HEK293 (cell line): ENCODE data around the gene GRHL3.

Source experiments
- GLIS2 ChIP-seq: fragments of 450-650 bp; formaldehyde crosslinking; IDR thresholded peaks from 2 replicates; pipeline ENCODE4 v1.5.1; 2016; ENCODE audit warnings: missing biosample characterization, missing genetic modification characterization
- HOXA7 ChIP-seq: sonication (generic); formaldehyde crosslinking; IDR thresholded peaks from 2 replicates; pipeline ENCODE4 v1.8.1; 2022; ENCODE audit warnings: missing genetic modification reagents, borderline replicate concordance
- TSHZ1 ChIP-seq: fragments of 450-650 bp; formaldehyde crosslinking; IDR thresholded peaks from 2 replicates; pipeline ENCODE4 v1.5.1; 2016; ENCODE audit warnings: missing biosample characterization, missing genetic modification characterization, borderline replicate concordance
- YY1 ChIP-seq: fragments of 450-650 bp; formaldehyde crosslinking; IDR thresholded peaks from 2 replicates; pipeline ENCODE4 v1.5.1; 2018; ENCODE audit warnings: missing biosample characterization, missing genetic modification characterization
- ZNF155 ChIP-seq: fragments of 450-650 bp; formaldehyde crosslinking; IDR thresholded peaks from 2 replicates; pipeline ENCODE4 v1.5.1; 2016; ENCODE audit warnings: missing biosample characterization, missing genetic modification characterization
- ZNF169 ChIP-seq: fragments of 450-650 bp; formaldehyde crosslinking; IDR thresholded peaks from 2 replicates; pipeline ENCODE4 v1.5.1; 2016; ENCODE audit warnings: missing biosample characterization, missing genetic modification characterization
- ZNF174 ChIP-seq: fragments of 450-650 bp; formaldehyde crosslinking; IDR thresholded peaks from 2 replicates; pipeline ENCODE4 v1.5.0; 2017; ENCODE audit warnings: missing biosample characterization, mild to moderate bottlenecking, missing genetic modification characterization
- ZNF473 ChIP-seq: fragments of 450-650 bp; formaldehyde crosslinking; IDR thresholded peaks from 2 replicates; pipeline ENCODE4 v1.5.1; 2017; ENCODE audit warnings: missing biosample characterization, missing genetic modification characterization
- ZNF510 ChIP-seq: fragments of 450-650 bp; formaldehyde crosslinking; IDR thresholded peaks from 2 replicates; pipeline ENCODE4 v1.5.1; 2018; ENCODE audit warnings: mild to moderate bottlenecking, missing genetic modification characterization, missing biosample characterization; ENCODE audit not compliant: insufficient replicate concordance
- ZNF529 ChIP-seq: fragments of 450-650 bp; formaldehyde crosslinking; IDR thresholded peaks from 2 replicates; pipeline ENCODE4 v1.5.1; 2017; ENCODE audit warnings: missing genetic modification characterization, missing biosample characterization; ENCODE audit not compliant: insufficient replicate concordance
- ZNF549 ChIP-seq: fragments of 450-650 bp; IDR thresholded peaks from 2 replicates; pipeline ENCODE4 v1.5.1; 2018; ENCODE audit warnings: missing biosample characterization, missing genetic modification characterization, mild to moderate bottlenecking, inconsistent platforms, moderate library complexity
- ZNF747 ChIP-seq: fragments of 450-650 bp; formaldehyde crosslinking; IDR thresholded peaks from 2 replicates; pipeline ENCODE4 v1.5.1; 2016; ENCODE audit warnings: missing biosample characterization, missing genetic modification characterization
- ZNF785 ChIP-seq: fragments of 450-650 bp; formaldehyde crosslinking; IDR thresholded peaks from 2 replicates; pipeline ENCODE4 v1.5.1; 2016; ENCODE audit warnings: missing biosample characterization, missing genetic modification characterization
- ZSCAN5A ChIP-seq: fragments of 450-650 bp; formaldehyde crosslinking; IDR thresholded peaks from 2 replicates; pipeline ENCODE4 v1.5.1; 2016; ENCODE audit warnings: missing biosample characterization, missing genetic modification characterization
- ZXDB ChIP-seq: fragments of 450-650 bp; formaldehyde crosslinking; IDR thresholded peaks from 2 replicates; pipeline ENCODE4 v1.5.1; 2016; ENCODE audit warnings: missing biosample characterization, missing genetic modification characterization
- TF ChIP-seq, protein P1 (sequence below): fragments of 450-650 bp; formaldehyde crosslinking; IDR thresholded peaks from 2 replicates; pipeline ENCODE4 v1.5.1; 2017; ENCODE audit warnings: missing biosample characterization, missing genetic modification characterization
- TF ChIP-seq, protein P2 (sequence below): fragments of 450-650 bp; formaldehyde crosslinking; IDR thresholded peaks from 2 replicates; pipeline ENCODE4 v1.5.0; 2017; ENCODE audit warnings: missing biosample characterization, missing genetic modification characterization, borderline replicate concordance
- TF ChIP-seq, protein P3 (sequence below): fragments of 450-650 bp; formaldehyde crosslinking; IDR thresholded peaks from 2 replicates; pipeline ENCODE4 v1.5.1; 2016; ENCODE audit warnings: missing biosample characterization, missing genetic modification characterization
- TF ChIP-seq, protein P4 (sequence below): fragments of 450-650 bp; formaldehyde crosslinking; IDR thresholded peaks from 2 replicates; pipeline ENCODE4 v1.5.1; 2017; ENCODE audit warnings: missing biosample characterization, mild to moderate bottlenecking, missing genetic modification characterization, moderate library complexity
- TF ChIP-seq, protein P5 (sequence below): fragments of 450-650 bp; formaldehyde crosslinking; IDR thresholded peaks from 2 replicates; pipeline ENCODE4 v1.5.1; 2016; ENCODE audit warnings: missing biosample characterization, missing genetic modification characterization
- TF ChIP-seq, protein P6 (sequence below): fragments of 450-650 bp; formaldehyde crosslinking; IDR thresholded peaks from 2 replicates; pipeline ENCODE4 v1.5.1; 2016; ENCODE audit warnings: missing biosample characterization, missing genetic modification characterization

GRHL3 gene

GRCh38 chr1:24289937-24290595 lies 29.1 kb upstream of the GRHL3 start (continued):
- TF ChIP-seq, protein P1, sequence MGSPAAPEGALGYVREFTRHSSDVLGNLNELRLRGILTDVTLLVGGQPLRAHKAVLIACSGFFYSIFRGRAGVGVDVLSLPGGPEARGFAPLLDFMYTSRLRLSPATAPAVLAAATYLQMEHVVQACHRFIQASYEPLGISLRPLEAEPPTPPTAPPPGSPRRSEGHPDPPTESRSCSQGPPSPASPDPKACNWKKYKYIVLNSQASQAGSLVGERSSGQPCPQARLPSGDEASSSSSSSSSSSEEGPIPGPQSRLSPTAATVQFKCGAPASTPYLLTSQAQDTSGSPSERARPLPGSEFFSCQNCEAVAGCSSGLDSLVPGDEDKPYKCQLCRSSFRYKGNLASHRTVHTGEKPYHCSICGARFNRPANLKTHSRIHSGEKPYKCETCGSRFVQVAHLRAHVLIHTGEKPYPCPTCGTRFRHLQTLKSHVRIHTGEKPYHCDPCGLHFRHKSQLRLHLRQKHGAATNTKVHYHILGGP = no peak
- no peak for TF ChIP-seq ZNF174
- TF ChIP-seq ZNF549 (tag by site-specific recombination) = no peak
- TF ChIP-seq ZNF785 (tag by site-specific recombination) = no peak
- TF ChIP-seq ZNF155 (tag by site-specific recombination) = no peak
- TF ChIP-seq TSHZ1 (tag by site-specific recombination) = peak; percentile 72; the same call in 1 of the 2 replicates
- no peak for TF ChIP-seq ZNF529 (tag by site-specific recombination)
- TF ChIP-seq, protein P2, sequence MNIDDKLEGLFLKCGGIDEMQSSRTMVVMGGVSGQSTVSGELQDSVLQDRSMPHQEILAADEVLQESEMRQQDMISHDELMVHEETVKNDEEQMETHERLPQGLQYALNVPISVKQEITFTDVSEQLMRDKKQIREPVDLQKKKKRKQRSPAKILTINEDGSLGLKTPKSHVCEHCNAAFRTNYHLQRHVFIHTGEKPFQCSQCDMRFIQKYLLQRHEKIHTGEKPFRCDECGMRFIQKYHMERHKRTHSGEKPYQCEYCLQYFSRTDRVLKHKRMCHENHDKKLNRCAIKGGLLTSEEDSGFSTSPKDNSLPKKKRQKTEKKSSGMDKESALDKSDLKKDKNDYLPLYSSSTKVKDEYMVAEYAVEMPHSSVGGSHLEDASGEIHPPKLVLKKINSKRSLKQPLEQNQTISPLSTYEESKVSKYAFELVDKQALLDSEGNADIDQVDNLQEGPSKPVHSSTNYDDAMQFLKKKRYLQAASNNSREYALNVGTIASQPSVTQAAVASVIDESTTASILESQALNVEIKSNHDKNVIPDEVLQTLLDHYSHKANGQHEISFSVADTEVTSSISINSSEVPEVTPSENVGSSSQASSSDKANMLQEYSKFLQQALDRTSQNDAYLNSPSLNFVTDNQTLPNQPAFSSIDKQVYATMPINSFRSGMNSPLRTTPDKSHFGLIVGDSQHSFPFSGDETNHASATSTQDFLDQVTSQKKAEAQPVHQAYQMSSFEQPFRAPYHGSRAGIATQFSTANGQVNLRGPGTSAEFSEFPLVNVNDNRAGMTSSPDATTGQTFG = no peak
- TF ChIP-seq HOXA7 (CRISPR knock-in tag) = no peak
- TF ChIP-seq, protein P3, sequence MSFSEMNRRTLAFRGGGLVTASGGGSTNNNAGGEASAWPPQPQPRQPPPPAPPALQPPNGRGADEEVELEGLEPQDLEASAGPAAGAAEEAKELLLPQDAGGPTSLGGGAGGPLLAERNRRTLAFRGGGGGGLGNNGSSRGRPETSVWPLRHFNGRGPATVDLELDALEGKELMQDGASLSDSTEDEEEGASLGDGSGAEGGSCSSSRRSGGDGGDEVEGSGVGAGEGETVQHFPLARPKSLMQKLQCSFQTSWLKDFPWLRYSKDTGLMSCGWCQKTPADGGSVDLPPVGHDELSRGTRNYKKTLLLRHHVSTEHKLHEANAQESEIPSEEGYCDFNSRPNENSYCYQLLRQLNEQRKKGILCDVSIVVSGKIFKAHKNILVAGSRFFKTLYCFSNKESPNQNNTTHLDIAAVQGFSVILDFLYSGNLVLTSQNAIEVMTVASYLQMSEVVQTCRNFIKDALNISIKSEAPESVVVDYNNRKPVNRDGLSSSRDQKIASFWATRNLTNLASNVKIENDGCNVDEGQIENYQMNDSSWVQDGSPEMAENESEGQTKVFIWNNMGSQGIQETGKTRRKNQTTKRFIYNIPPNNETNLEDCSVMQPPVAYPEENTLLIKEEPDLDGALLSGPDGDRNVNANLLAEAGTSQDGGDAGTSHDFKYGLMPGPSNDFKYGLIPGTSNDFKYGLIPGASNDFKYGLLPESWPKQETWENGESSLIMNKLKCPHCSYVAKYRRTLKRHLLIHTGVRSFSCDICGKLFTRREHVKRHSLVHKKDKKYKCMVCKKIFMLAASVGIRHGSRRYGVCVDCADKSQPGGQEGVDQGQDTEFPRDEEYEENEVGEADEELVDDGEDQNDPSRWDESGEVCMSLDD (tag by site-specific recombination) = no peak
- TF ChIP-seq, protein P4, sequence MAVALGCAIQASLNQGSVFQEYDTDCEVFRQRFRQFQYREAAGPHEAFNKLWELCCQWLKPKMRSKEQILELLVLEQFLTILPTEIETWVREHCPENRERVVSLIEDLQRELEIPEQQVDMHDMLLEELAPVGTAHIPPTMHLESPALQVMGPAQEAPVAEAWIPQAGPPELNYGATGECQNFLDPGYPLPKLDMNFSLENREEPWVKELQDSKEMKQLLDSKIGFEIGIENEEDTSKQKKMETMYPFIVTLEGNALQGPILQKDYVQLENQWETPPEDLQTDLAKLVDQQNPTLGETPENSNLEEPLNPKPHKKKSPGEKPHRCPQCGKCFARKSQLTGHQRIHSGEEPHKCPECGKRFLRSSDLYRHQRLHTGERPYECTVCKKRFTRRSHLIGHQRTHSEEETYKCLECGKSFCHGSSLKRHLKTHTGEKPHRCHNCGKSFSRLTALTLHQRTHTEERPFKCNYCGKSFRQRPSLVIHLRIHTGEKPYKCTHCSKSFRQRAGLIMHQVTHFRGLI (tag by site-specific recombination) = no peak
- TF ChIP-seq YY1 = no peak
- no peak for TF ChIP-seq ZNF747
- TF ChIP-seq GLIS2 (tag by site-specific recombination) = peak; percentile 57
- peak; percentile 90 for TF ChIP-seq ZXDB
- TF ChIP-seq, protein P5, sequence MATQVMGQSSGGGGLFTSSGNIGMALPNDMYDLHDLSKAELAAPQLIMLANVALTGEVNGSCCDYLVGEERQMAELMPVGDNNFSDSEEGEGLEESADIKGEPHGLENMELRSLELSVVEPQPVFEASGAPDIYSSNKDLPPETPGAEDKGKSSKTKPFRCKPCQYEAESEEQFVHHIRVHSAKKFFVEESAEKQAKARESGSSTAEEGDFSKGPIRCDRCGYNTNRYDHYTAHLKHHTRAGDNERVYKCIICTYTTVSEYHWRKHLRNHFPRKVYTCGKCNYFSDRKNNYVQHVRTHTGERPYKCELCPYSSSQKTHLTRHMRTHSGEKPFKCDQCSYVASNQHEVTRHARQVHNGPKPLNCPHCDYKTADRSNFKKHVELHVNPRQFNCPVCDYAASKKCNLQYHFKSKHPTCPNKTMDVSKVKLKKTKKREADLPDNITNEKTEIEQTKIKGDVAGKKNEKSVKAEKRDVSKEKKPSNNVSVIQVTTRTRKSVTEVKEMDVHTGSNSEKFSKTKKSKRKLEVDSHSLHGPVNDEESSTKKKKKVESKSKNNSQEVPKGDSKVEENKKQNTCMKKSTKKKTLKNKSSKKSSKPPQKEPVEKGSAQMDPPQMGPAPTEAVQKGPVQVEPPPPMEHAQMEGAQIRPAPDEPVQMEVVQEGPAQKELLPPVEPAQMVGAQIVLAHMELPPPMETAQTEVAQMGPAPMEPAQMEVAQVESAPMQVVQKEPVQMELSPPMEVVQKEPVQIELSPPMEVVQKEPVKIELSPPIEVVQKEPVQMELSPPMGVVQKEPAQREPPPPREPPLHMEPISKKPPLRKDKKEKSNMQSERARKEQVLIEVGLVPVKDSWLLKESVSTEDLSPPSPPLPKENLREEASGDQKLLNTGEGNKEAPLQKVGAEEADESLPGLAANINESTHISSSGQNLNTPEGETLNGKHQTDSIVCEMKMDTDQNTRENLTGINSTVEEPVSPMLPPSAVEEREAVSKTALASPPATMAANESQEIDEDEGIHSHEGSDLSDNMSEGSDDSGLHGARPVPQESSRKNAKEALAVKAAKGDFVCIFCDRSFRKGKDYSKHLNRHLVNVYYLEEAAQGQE (tag by site-specific recombination) = no peak
- TF ChIP-seq ZNF473 (tag by site-specific recombination) = no peak
- TF ChIP-seq ZNF510 (tag by site-specific recombination) = no peak
- TF ChIP-seq ZSCAN5A (tag by site-specific recombination) = no peak
- TF ChIP-seq, protein P6, sequence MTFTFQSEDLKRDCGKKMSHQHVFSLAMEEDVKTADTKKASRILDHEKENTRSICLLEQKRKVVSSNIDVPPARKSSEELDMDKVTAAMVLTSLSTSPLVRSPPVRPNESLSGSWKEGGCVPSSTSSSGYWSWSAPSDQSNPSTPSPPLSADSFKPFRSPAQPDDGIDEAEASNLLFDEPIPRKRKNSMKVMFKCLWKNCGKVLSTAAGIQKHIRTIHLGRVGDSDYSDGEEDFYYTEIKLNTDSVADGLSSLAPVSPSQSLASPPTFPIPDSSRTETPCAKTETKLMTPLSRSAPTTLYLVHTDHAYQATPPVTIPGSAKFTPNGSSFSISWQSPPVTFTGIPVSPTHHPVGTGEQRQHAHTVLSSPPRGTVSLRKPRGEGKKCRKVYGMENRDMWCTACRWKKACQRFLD (tag by site-specific recombination) = no peak
- no peak for TF ChIP-seq ZNF169 (tag by site-specific recombination)
